ENCODE results near the gene MORN1.

Gene MORN1

DNA sequence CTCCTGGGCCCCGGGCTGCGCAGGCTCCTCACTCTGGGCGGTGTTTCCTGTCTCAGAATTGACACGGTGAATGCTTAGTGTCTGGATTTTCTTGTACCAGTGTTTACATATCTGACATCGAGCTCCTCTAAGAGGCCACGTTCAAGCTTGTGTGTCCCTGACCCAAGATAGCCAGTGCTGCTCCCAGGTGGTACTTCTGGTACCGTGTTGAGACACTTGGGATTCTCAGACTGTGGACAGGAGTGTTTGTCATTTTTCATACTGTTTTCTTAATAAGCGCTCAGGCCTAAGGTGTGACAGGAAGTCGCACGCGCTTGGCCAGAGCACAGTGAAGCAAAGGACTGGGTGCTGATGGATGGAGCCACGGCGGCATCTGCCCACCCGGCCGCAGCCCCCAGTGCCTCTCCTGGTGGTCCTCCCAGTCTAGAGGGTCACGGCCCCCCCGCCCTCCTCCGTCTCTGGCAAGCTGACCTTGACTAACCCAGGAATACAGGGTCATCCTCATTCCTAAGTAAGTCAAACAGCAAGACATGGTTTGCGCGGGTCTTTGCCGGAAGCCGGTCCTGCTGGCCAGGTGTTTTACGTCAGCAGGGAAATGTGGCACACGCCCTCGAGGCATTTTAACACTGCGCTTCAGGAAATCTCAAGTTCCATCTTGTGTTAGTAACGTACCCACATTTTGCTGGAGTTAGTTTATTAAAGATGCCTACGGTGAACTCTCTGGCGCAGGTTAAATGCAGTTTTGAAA lies 13.0 kb upstream of the MORN1 start:
- no peak for DNase-seq

DNA sequence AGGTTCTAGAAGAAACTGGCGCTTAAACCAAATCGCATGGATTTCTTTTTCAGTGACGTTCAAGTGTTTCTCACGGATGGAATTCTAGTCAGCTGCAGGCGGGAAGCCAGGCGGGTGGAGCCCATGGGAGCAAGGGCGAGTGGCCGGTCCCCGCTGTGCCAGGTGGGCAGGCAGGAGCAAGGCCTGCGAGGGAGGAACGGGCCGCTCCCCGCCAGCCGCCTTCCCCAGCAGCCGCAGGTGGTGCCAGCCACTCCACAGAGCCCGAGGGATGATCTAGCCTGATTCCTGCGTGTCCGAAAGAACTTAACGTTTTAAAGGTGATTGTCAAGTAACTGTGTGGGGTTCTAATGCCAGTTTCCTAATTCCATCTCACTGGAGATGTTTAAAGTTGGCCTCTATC lies 11.9 kb upstream of the MORN1 start:
- no peak for DNase-seq

DNA sequence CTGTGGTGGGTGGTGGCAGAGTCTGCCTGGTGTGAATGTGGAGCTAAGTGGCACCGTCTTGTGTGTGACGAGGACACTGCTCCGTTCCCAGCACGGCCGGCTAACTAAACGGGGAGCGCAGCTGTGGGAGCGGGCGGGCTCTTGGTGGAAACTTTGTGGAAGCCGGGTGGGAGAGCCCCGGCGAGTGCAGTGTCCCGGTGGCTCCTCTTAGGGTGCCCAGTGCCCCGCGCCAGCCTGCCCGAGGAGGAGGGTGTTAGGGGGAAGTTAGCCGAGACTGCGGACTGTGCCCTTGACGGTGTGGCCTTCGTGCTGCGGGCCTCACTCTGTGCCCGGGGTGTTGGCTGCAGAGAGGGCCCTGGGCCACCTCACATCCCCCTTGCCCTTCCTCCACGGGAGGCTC lies 11.1 kb upstream of the MORN1 start:
- DNase-seq = no peak

DNA sequence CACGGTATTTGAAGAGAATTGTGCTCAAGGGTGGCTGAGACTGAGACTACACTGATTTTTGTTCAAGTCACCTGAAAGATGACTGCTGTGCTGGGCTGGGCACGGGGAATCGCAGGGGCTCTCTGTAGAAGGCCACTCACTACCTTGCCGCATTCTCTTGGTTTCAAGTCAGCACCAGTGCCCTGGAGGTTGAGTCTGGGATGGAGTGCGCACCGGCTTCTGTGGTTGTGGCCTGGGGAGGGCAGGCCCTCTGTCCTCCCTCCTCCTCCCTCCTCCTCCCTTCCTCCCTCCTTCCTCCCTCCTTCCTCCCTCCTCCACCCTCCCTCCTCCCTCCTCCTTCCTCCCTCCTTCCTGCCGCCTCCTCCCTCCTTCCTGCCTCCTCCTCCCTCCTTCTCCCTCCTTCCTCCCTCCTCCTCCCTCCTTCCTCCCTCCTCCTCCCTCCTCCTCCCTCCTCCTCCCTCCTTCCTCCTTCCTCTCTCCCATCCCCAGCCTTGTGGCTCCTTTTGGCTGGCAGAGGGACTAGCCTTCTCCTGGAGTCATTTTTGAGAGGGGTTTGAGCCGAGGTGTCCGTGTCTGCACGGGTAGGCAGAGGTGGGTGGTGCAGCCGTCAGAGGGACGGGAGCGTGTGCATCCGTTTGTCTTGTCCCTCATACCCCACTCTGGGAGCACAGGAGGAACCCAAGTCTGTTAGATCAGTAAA lies 9.7 kb upstream of the MORN1 start:
- DNase-seq = no peak

DNA sequence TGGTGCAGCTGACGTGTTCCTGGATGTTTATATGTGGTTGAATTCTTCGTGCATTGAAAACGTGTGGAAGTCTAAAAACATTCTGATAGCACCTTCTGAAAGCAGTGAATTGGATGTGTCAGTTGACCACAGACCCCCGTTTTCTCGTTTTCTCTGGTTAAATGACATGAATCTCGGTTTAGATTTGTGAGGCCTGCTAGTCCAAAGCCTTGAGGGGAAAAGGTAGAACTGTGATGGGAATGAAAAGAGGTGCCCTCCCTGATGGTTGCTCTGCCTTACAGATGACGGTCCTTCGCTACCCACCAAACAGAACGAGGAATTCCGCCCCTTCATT lies 9.2 kb upstream of the MORN1 start:
- no peak for DNase-seq

DNA sequence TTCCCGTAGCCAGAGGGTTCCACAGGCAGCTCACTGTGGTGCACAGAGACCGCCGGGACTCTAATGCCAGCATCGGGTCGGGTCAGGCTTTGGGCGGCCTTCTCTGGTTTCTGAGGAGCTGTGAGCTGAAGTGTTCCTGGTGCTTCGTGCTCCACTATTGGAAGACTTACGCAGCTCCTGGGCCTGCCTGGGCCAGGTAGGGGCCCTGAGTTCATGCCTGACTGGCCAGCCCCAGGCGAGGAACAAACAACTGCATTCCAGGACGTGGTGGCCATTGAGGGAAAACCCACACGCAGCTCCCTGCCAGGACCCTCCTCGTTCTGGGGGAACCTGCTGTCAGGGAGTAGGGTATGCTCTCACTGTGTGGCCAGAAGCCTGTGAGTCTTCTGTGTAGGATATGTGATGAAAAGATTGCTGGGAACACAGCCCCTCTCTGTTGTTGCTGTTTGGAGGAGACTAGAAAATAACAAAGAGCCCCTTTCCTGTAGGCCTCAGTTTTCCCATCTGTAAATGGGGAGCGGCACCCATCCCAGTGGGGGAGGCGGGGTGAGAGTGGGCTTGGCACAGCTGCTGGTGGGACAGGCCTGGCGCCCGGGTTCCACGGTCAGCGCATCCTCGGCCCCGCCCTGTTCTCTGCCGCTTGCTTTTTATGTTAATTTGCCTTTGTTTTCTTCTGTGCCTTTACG lies 8.7 kb upstream of the MORN1 start:
- no peak for DNase-seq

DNA sequence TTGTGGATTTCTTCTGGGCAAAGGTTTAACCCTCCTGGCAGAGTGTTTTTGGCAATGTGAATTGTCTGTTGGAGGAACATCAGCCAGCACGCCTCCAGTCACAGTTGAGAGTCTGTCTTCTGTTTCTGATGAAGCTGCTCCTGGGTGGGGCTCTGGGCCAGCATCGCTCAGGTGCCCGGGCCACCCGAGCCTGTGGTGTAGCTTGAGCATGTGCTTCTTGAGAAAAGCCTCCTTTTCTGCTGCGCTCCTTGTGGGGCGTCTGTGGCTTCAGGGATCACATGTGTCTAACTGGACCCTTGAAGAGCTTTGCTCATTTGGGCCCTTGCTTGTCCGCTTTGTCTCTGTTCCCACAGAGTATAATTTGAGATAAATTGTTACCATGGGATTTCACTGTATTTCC lies 7.5 kb upstream of the MORN1 start:
- DNase-seq = no peak

DNA sequence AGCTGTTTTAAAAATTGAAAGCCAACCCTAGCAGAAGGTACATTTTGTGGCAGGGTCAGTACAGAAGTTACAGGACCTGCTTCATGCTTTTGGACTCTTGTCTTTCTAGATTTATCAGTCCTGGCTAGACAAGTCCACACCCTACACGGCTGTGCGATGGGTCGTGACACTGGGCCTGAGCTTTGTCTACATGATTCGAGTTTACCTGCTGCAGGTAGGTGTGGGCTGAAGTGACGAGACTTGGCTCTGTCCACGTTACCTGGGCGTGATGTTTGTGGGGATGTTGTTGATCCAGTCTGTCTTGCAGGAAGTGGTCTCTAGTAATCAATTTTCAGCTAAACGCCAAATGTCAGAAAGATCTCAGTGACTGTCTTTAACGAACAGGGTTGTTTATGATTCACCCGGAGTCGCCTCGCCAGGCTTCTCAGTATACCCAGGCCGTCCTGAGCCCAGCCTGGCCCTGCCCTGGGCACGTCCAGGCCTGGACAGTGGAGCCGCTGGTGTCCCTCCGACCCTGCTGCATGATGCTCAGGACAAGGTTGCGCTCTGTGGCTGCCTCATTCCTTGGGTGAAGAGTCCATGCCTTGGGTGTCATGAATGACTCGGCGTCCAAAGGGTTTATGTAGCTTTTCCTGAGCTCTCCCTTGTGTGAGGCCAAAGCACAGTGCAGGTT lies 5.8 kb upstream of the MORN1 start:
- DNase-seq = no peak

DNA sequence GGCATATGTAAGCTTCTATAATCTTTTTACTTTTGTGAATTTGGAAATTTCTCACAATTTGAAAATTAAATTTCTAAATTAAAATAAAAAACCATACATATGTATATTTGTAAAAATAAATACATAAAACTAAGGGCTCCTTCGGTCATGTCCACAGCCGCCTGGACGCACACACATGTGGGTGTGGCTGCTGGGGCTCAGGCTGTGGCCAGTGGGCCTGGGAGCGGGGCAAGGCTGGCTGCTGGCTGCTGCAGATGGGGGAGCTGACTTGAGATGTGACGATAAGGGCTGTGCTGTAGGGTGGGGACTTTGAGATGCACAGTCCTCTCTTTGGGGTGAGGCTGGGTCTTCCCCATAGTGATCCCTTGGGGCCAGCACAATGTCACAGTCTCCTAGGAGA lies 5.1 kb upstream of the MORN1 start:
- no peak for DNase-seq

DNA sequence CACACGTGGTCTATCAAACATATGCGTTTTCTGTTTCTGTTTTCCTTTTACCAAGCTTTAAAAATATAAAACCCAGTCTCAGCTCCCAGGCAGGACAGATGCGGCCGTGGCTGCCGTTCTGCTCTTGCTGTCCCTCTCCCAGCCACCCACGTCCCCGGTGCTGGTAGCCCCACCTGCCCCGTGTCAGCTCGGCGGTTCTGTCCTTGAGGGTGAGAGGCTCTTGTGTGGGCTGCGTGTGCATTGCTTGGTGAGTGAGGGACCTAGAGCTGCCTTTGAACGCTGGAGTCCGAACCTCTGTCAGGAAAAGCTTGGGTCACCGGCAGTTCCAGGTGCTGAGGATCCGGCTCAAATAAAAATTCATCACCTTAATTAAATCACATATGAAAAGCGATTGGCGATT lies 4.7 kb upstream of the MORN1 start:
- no peak for DNase-seq

DNA sequence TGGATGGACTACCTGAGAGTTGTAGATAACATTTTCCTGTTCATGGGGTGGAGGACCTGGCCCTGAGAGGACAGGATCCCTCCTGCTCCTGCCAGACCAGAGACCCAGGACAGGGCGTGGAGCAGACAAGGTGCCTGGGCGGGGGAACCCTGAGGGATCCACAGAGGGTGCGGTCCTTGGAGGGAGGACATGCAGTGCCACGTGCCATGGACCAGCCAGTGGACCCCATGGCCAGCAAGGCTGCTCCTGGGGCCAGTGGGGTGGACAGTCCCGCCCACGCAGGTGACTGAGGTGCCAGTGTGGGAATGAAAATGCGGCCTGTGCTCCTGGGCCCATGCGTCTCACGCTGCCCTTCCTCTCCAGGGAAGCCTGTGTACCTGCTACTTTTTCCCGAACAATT lies 3.9 kb upstream of the MORN1 start:
- DNase-seq = no peak

DNA sequence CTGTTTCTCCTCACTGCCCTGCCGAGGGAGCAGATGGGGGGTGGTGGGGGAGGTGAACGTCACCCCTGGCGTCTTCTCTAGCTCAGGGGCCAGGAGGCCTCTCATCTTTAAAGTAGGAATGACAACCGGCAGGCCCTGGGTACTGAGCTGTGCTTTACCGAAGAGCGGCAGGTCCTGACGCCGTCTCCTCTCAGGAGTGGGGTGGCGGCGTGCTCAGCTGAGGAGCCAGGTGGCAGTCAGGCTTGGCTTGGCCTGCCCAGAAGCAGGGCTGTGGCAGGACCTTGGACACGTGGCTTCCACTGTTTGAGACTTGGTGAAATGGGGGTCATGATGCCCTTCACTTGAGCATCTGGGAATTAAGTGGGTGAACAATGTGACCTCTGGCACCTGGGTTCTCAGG lies 3.4 kb upstream of the MORN1 start:
- no peak for DNase-seq

DNA sequence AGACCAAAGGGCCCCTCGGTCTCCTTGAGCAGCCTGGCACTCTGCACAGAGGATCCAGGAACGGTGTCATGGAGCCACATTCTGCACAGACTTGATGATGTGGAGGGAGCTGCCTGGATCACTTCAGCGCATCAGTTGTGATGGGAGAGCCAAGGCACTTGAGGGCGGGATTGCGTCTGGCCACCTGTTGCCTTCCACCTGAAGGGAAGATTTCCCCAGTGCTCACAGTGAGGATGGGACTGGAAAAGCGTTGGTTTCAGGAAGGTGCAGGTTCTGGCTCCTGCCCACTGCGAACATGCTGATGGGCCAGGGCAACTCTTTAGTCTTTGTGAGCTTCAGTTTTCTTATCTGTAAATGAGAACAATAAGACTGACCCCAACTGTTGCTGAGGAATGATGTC lies 2.9 kb upstream of the MORN1 start:
- no peak for DNase-seq

DNA sequence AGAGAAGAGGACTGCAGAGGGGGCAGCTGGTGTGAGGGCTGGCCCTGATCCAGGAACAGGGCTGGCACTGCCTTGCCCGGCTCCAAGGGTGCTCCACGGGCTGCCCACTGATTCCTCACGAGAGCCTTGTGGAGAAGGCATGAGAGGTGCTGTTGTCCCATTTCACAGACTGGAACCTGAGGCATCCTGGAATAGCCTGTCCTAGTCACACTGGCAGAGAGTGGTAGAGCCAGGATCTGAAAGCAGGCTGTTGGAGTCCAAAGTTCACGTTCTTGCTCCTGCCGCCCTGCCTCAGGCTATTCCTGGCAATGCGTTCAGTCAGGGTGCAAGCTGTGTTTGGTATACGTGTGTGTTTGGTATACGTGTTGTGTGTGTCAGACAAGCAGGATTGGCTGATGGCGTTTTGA lies 2.1 kb upstream of the MORN1 start:
- no peak for DNase-seq

DNA sequence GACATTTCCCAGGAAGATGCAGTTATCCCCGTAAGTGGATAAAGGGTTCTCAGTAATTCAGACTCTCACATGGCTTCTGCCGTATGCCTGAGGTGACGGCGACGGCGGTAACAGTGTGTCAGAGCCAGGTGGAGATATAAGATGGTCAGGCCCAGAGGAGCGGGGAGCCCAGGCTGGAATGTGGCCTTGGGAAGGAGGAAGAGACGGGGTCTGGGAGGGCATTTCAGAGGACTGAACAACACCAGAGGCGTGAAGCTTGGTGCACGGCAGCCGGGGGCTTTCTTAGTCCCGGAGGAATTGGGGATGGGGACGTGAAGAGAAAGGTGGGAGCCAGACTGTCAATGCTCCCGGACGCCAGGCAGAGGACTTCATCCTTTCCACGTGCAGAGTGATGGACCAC lies 1.3 kb upstream of the MORN1 start:
- DNase-seq = no peak

DNA sequence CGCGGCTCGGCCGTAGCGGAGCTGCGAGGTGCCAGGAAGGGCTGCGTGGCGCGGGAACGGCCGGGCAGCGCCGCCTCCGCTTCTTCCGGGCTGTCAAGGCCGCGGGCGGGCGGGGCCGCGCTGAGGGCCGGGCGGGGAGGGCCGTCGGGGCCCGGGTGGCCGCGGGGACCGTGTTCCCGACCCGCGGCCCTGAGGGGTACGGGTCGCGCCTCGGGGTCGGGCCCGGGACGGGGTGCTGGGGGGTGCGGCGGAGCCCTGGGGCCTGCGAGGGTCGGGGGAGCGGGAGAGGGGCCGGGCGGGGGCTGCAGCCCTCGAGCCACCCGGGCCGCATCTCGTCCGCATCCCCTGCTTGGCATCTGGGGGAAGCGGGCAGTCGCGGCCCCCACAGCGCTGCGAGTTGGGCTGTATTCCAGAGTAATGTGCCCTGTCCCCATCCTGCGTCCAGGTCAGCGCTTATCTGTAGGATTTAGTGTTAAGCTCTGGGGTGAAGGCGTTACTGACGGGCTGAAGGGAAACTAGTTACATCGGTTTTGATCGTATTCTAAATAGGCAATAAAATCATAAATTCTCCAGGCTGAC lies 666 bp upstream of the MORN1 start:
- DNase-seq = no peak

DNA sequence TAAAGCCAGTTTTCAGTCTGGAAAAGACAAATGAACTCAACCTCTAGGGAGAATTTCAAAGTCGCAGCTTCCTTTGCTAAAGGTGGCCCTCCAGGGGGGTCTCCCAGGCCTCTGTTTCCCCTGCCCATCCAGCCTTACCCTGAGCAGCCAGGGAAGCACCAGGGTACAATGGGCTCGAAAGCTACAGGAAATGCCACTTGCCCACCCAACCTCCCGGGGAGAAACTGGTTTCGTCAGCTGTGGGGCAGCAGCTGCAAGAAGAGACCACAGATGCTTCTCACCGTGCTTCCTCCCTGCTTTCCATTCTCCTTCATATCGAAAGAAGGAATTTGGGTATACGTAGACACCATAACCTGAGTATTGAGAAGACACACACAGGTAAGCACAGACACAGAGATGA lies 1.7 kb downstream of the MORN1 start:
- no peak for DNase-seq

DNA sequence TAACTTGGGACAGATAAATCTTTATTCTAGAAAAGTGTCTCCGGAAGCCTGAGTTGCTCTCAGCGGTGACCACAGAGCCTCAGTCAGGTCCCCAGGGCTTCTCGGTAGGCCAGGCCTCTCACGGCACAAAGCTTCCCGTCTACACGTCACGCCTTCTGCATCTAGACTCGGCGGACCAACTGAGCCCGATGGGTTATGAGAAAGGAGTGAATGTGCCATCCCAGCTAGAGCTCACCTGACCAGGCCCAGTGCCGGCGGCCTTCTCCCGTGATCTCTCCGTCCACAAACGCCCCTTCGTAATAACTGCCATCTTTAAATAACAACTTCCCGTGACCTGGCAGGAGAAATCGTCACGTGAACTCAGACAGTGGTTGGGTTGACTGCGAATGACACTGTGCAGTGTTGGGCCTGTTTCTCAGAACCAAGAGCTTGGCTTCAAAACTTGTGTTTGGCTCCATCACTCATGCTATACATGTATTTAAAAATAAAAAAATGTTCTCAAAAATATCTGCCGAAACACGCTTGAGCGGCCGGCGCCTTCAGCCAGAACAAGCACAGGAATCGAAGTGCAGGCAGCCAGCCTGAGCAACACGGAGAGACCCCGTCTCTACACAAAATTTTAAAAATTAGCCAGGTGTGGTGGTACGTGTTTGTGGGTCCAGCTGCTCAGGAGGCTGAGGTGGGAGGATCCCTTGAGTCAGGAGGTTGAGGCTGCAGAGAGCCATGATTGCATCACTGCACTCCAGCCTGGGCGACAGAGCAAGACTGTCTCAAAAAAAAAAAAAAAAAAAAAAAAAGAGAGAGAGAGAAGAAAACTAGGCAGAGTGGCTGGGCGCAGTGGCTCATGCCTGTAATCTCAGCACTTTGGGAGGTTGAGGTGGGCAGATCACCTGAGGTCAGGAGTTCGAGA lies 3.1 kb downstream of the MORN1 start:
- no peak for DNase-seq

DNA sequence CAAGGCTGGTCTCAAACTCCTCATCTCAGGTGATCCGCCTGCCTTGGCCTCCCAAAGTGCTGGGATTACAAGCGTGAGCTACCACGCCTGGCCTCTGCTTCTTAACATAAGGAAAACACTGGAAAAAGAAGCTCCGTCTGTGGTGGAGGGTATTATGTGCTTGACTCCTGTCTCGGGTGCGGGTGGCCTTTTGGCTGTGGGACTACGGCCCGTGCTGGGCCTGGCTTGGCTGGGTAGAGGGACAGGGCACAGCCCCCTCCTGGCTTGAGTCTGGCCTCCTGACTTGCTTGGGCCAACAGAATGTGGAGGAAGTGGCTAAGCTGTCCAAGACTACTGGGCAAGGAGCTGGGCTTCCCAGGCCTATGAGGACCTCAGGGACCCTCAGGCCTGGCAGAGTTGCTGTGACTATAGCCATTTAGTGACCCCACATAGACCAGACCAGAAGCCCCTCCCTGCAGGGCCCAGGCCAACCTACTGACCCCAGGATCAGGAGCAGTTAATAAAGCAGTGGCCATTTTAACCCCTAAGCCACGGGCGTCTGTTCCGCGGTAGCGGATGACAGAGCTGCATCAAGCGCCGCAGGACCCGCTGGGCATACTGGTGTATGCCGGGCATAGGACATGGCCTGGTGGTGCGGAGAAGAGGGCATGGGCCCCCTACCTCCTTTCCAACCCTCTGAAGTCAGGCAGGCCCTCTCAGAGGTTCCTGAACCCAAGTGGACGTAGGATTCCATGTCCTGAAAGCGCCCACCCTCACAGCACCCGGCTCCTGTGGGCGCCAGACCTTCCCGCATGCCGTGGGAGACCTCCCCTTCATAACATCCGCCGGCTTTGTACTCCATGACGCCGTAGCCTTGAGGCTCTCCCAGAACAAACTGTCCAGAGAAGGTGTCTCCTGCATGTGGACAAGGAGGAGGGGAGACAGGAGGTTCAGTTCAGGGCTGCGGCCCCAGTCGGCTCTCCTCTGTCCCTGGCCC lies 4.4 kb downstream of the MORN1 start:
- no peak for DNase-seq

DNA sequence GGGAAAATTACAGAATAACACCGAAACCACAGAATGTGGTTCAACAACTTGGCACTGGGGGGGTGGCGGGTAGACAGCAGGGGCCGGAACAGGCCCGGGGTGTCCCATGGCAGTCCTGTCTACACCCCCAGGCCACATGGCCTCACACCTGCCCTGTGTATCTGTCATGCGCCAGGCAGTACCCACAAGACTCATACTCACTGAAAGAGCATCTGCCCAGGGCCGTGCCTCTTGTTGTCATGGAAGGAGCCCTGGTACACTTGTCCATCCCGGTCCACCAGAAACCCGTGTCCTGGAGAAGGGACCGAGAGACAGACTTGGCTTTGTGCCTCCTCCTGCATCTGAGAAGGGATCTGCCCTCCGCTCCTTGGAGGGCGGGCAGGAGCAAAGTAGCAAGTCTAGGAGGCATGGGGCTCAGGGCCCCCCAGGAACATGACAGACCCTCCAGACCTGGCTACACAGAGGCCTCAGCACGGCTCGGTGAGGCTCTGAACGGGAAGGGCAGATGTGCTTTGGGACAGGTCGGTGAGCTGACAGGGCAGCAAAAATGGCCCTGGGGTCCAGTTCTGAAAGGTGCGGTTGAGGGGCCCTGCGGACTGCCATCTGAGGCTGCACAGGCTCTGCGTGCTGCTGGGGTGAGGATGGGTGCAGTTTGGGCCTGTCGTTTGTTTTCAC lies 5.6 kb downstream of the MORN1 start:
- no peak for DNase-seq
